Choroid plexus epithelial cell (primary cell): ENCODE data around the gene NAV3.

Experiments used
- DNase-seq: peaks from one replicate; pipeline ENCODE4 v3.0.0-alpha.2; 2010; ENCODE audit warnings: low read depth
- H3K4me3 ChIP-seq: 2 replicates; pipeline ENCODE4 v1.5.1; 2011; ENCODE audit warnings: low read depth, mild to moderate bottlenecking, control low read depth, low read length, moderate library complexity
- TF ChIP-seq, protein P1 (sequence below): conservative IDR thresholded peaks from 2 replicates; pipeline ENCODE4 v1.5.1; 2011; ENCODE audit warnings: low read depth, mild to moderate bottlenecking, control low read depth, inconsistent platforms, low read length, moderate library complexity

NAV3 gene

DNA sequence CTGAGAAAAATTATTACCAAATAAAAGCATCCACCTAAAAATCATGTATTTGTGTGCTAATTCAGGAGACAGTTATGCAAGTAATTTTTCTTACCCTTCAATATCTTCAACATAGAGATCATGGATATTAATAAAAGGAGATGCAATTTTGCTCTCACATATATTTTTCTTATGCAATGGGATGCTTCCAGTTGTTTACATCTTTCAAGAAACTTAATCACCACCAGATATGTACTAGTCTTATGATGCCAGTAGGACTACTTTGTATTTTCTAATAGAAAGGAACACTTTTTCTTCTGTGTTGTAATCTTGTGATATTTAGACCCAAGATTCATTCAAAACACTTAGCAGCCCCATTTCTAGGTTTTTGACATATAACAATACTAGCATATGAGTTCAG, 107.6 kb downstream of the NAV3 start:
- no peak for DNase-seq
- H3K4me3 ChIP-seq = no peak overlapping the region

DNA sequence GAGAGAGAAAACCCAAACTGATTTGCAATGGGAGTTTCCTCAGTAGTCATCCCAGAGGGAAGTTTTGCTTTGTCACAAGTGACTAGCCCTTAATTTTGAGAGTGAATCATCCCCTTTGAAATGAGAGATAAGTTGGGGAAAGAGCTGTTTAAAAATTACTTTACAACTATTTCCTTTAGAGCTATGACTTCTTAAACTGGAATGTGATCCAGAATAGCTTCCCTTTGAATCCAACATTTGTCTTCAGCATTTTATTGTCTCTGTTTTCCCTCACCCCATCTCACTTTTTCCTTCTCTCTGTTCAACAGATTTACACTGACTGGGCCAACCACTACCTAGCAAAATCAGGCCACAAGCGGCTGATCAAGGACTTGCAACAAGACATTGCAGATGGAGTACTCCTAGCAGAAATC, 109.3 kb downstream of the NAV3 start:
- DNase-seq = peak; percentile 78
- H3K4me3 ChIP-seq = peak overlapping the region; percentile 48
- TF ChIP-seq, protein P1, sequence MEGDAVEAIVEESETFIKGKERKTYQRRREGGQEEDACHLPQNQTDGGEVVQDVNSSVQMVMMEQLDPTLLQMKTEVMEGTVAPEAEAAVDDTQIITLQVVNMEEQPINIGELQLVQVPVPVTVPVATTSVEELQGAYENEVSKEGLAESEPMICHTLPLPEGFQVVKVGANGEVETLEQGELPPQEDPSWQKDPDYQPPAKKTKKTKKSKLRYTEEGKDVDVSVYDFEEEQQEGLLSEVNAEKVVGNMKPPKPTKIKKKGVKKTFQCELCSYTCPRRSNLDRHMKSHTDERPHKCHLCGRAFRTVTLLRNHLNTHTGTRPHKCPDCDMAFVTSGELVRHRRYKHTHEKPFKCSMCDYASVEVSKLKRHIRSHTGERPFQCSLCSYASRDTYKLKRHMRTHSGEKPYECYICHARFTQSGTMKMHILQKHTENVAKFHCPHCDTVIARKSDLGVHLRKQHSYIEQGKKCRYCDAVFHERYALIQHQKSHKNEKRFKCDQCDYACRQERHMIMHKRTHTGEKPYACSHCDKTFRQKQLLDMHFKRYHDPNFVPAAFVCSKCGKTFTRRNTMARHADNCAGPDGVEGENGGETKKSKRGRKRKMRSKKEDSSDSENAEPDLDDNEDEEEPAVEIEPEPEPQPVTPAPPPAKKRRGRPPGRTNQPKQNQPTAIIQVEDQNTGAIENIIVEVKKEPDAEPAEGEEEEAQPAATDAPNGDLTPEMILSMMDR = peak; percentile 11

More for the DNA sequence above, 107.6 kb downstream of the NAV3 start:
- TF ChIP-seq, protein P1 = no peak

DNA sequence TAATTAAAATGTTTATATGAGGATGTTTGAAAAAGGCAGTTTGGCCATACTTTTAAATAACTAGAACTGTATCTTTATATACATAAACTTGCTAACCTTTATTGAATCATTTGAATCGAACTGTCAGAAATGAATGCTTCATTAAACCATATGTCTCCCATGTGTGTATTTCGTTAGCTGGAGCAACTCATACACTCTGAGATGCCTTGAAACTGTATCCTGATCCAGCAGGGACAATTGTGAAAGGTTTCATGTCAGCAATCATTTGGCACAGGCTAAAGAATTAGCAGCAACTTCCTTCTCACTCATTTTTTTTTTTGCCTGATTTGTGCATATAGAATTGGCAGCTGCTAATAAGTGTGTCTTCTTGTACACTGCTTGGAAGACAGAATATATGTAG, 109.9 kb downstream of the NAV3 start:
- peak; percentile 58 for DNase-seq
- TF ChIP-seq, protein P1 = no peak
- H3K4me3 ChIP-seq = peak overlapping the region; percentile 48

DNA sequence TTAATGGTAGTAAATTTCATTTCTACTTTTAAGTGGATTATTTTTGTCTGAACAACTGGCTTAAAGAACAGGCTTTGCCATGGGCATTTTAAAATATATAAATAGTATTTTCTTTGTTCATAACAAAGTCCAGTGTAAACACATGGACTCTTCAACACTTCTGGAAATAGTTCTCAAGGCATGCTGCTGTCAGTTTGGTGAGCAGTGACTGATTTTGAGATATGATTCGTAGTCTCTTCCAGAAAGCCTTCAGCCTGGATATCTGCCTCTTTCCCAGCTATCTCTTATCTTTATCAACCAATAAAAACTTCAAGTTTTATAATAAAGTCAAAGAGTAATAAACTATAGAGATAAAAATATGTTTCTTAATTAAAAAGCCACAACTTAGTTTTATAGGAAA, 110.7 kb downstream of the NAV3 start:
- H3K4me3 ChIP-seq = peak overlapping the region; percentile 48
- no peak for DNase-seq
- TF ChIP-seq, protein P1 = no peak

DNA sequence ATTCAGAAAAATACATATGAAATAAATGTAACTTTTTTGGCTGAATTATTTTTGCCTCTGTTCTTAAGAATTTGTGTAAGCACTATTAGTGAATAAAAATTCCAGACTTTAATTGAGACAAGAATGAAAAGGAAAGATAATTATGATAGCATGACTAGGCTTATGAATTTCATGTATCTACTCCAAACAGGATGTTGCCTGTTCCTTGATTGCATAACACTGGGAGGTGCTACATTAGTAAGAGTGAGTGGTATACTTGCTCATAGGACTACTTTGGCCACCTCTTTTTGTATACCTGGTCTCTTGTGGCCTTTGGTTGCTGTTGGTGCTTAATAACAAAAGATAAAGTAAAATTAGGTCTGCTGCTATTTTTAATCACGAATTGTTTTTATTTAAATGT, 112.8 kb downstream of the NAV3 start:
- TF ChIP-seq, protein P1 = no peak
- peak; percentile 88 for DNase-seq
- H3K4me3 ChIP-seq = no peak overlapping the region

DNA sequence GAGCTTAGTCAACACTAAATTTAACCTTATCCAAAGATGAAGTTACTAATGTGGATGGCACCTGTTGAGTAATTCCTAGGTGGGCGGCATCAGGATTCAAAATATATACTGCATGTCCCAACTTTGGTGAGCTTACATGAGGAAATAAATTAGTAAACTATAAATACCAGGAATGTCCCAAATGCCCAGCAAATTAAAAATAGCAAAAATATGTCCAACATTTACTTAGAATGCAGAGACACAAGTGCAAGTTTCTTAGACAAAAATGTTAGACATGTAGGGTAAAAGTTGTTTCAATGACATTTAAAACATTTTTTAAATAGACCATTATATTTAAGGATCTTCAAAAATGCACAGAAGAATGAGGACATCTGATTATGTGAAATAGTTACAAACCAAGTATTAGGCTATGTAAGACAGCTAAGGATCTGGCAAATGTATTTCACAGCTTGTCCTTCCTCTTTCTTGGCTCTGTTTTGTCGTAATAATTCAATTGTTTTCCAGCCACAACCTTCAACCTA, 115.9 kb downstream of the NAV3 start:
- no peak overlapping the region for H3K4me3 ChIP-seq
- TF ChIP-seq, protein P1 = no peak
- DNase-seq = peak; percentile 73

DNA sequence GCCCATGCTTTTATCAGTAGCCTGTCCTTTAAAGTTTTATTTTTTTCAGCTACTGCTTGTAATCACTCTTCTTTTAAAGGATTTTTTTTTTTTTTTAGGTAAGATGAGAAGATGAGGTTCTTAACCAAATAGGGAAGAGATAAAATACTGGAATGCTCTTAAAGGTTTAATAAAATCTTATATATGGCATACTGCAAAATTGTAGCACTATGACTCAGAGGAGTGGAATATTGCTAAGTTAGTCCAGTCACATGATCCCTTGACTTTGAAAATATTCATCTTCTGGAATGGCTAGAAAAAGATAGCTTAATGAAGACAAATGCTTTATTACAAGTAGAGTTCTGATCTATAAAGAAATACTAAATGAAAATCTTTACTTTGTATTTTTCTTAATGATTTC, 116.6 kb downstream of the NAV3 start:
- H3K4me3 ChIP-seq = no peak overlapping the region
- TF ChIP-seq, protein P1 = no peak
- peak; percentile 89 for DNase-seq
